GM18511 (cell line): ENCODE data around the gene GTF2F1.
"Not testable (repeated sequence)": the region's sequence is repeated elsewhere in the genome, so short reads cannot be mapped to it uniquely, and the experiment has no call there.

Source experiments
- ATAC-seq: cut with Tn5 transposase; IDR thresholded peaks from one replicate; pipeline ENCODE4 v1.9.1; 2021; ENCODE audit warnings: mild to moderate bottlenecking, moderate library complexity; ENCODE audit not compliant: unreplicated experiment

GTF2F1 gene

GRCh38 chr19:6387372-6387771 is 5.6 kb downstream of the GTF2F1 start:
- ATAC-seq: no peak

- ATAC-seq: no peak
These were observed 8.6 kb downstream of the GTF2F1 start for GRCh38 chr19:6384381-6384780.

GRCh38 chr19:6383188-6383587 is 9.8 kb downstream of the GTF2F1 start:
- ATAC-seq: no peak

GRCh38 chr19:6381030-6381750 is 11.8 kb downstream of the GTF2F1 start:
- no peak for ATAC-seq

GRCh38 chr19:6379744-6380143 is 13.2 kb downstream of the GTF2F1 start:
- no peak for ATAC-seq

GRCh38 chr19:6378486-6378885 is 14.5 kb downstream of the GTF2F1 start:
- no peak for ATAC-seq

GRCh38 chr19:6378041-6378440 is 14.9 kb downstream of the GTF2F1 start:
- no peak for ATAC-seq

GRCh38 chr19:6376512-6377190 is 16.3 kb downstream of the GTF2F1 start:
- no peak for ATAC-seq

- ATAC-seq: no peak
These were observed 17.5 kb downstream of the GTF2F1 start, which contains the start of gene PSPN for GRCh38 chr19:6375411-6376010. Gene PSPN, minus strand, starts transcription at chr19:6375933. Its CDS starts 84 bp downstream, at chr19:6375849.

GRCh38 chr19:6374711-6375410 is 18.1 kb downstream of the GTF2F1 start:
- no peak for ATAC-seq

- no peak for ATAC-seq
These were observed 18.7 kb downstream of the GTF2F1 start for GRCh38 chr19:6374161-6374709.

- ATAC-seq: no peak
These were observed 19.2 kb downstream of the GTF2F1 start for GRCh38 chr19:6373813-6374108.

GRCh38 chr19:6373096-6373812 is 19.7 kb downstream of the GTF2F1 start:
- ATAC-seq: peak; percentile 52

GRCh38 chr19:6372594-6373095 is 20.3 kb downstream of the GTF2F1 start, which contains the start of gene ALKBH7:
Gene ALKBH7, plus strand, starts transcription at chr19:6372794. Its CDS starts 27 bp downstream, at chr19:6372821.
- peak; percentile 81 for ATAC-seq

- ATAC-seq: no peak
These were observed 28.6 kb downstream of the GTF2F1 start for GRCh38 chr19:6364353-6364752.

- no peak for ATAC-seq
These were observed 30.6 kb downstream of the GTF2F1 start for GRCh38 chr19:6362351-6362801.

GRCh38 chr19:6362027-6362350 is 31.0 kb downstream of the GTF2F1 start:
- ATAC-seq: no peak

- not testable (repeated sequence) for ATAC-seq
These were observed 32.1 kb downstream of the GTF2F1 start for GRCh38 chr19:6360857-6361216.

GRCh38 chr19:6360445-6360844 is 32.5 kb downstream of the GTF2F1 start:
- ATAC-seq: not testable (repeated sequence)

- no peak for ATAC-seq
These were observed 33.2 kb downstream of the GTF2F1 start for GRCh38 chr19:6359568-6360341.
